HepG2 (cell line): ENCODE data around the gene APOLD1. TPM values are rescaled to one million over a fixed set of nuclear protein-coding genes. Genes with fewer than 3 reads are reported as not detected.

Source experiments
- BCL3 ChIP-seq: sonication (generic); formaldehyde crosslinking; IDR thresholded peaks from 2 replicates; pipeline ENCODE4 v1.5.1; 2020; ENCODE audit warnings: mild to moderate bottlenecking, missing genetic modification reagents, moderate library complexity
- CERS6 ChIP-seq: sonication (generic); formaldehyde crosslinking; IDR thresholded peaks from 2 replicates; pipeline ENCODE4 v1.5.0; 2020; ENCODE audit warnings: missing genetic modification reagents
- HOXA3 ChIP-seq: sonication (generic); formaldehyde crosslinking; IDR thresholded peaks from 2 replicates; pipeline ENCODE4 v1.5.0; 2020; ENCODE audit warnings: missing genetic modification reagents
- NFE2L2 ChIP-seq: fragments of 150-350 bp; IDR thresholded peaks from 2 replicates; pipeline ENCODE4 v1.6.1; 2014; ENCODE audit warnings: low read length
- NFIC ChIP-seq: IDR thresholded peaks from 2 replicates; pipeline ENCODE4 v1.6.1; 2012; ENCODE audit warnings: mild to moderate bottlenecking, low read length, inconsistent platforms
- PBX3 ChIP-seq: sonication (generic); formaldehyde crosslinking; IDR thresholded peaks from 2 replicates; pipeline ENCODE4 v1.8.1; 2023; ENCODE audit warnings: missing genetic modification reagents, inconsistent platforms, borderline replicate concordance
- PHF21A ChIP-seq: sonication (generic); formaldehyde crosslinking; IDR thresholded peaks from 2 replicates; pipeline ENCODE4 v1.5.0; 2020; ENCODE audit warnings: mild to moderate bottlenecking, missing genetic modification reagents
- RELA ChIP-seq: sonication (generic); formaldehyde crosslinking; IDR thresholded peaks from 2 replicates; pipeline ENCODE4 v1.4.0; 2020; ENCODE audit warnings: missing genetic modification reagents
- SOX5 ChIP-seq: IDR thresholded peaks from 2 replicates; pipeline ENCODE4 v1.6.1; 2016; ENCODE audit warnings: borderline replicate concordance
- TEAD3 ChIP-seq: optimal IDR thresholded peaks from 2 replicates; pipeline ENCODE3; 2016; ENCODE audit warnings: borderline replicate concordance
- ZBTB2 ChIP-seq: sonication (generic); formaldehyde crosslinking; IDR thresholded peaks from 2 replicates; pipeline ENCODE4 v1.8.0; 2022; ENCODE audit warnings: low read depth, missing genetic modification reagents
- ZBTB3 ChIP-seq: sonication (generic); formaldehyde crosslinking; IDR thresholded peaks from 2 replicates; pipeline ENCODE4 v1.4.0; 2020; ENCODE audit warnings: low read depth, mild to moderate bottlenecking, moderate library complexity, missing genetic modification reagents, borderline replicate concordance
- ZFP82 ChIP-seq: sonication (generic); formaldehyde crosslinking; IDR thresholded peaks from 2 replicates; pipeline ENCODE4 v1.5.1; 2020; ENCODE audit warnings: mild to moderate bottlenecking, missing genetic modification reagents, borderline replicate concordance
- ZFY ChIP-seq: sonication (generic); formaldehyde crosslinking; IDR thresholded peaks from 2 replicates; pipeline ENCODE4 v1.4.0; 2020; ENCODE audit warnings: missing genetic modification reagents
- ZNF260 ChIP-seq: sonication (generic); formaldehyde crosslinking; IDR thresholded peaks from 2 replicates; pipeline ENCODE4 v1.4.0; 2020; ENCODE audit warnings: missing genetic modification reagents, low read depth, mild to moderate bottlenecking, borderline replicate concordance
- ZNF276 ChIP-seq: sonication (generic); formaldehyde crosslinking; IDR thresholded peaks from 2 replicates; pipeline ENCODE4 v1.4.0; 2020; ENCODE audit warnings: mild to moderate bottlenecking, low read depth, missing genetic modification reagents
- ZNF766 ChIP-seq: sonication (generic); formaldehyde crosslinking; IDR thresholded peaks from 2 replicates; pipeline ENCODE4 v1.5.0; 2020; ENCODE audit warnings: missing genetic modification reagents, borderline replicate concordance
- ZNF891 ChIP-seq: sonication (generic); formaldehyde crosslinking; IDR thresholded peaks from 2 replicates; pipeline ENCODE4 v1.5.0; 2020; ENCODE audit warnings: mild to moderate bottlenecking, missing genetic modification reagents
- ZSCAN30 ChIP-seq: sonication (generic); formaldehyde crosslinking; IDR thresholded peaks from 2 replicates; pipeline ENCODE4 v1.5.0; 2020; ENCODE audit warnings: mild to moderate bottlenecking, missing genetic modification reagents
- ZUFSP ChIP-seq: sonication (generic); formaldehyde crosslinking; IDR thresholded peaks from 2 replicates; pipeline ENCODE4 v1.9.0; 2021; ENCODE audit warnings: missing genetic modification reagents, mild to moderate bottlenecking, borderline replicate concordance
- polyA plus RNA-seq, 8 experiments: library from polyadenylated mRNA; depleted of rRNA in 3 of 8; stranded (reverse) in 7 of 8; unstranded in 1 of 8; fragments of >200 nt; fragmentation: Illumina TruSeq in 4 of 8; extraction: Trizol in 4 of 8; gene quantifications; 2 replicates each; pipeline versions ENCODE4 v1.2.1 to v1.2.3, GENCODE V29; 2011 to 2016; ENCODE audit warnings: low read depth in 4 of 8, missing spikeins in 1 of 8, mixed read lengths in 1 of 8; ENCODE audit not compliant: insufficient read depth in 1 of 8
- total RNA-seq, 5 experiments: library from RNA; depleted of rRNA; stranded (reverse); fragments of >200 nt; fragmentation: Illumina TruSeq; extraction: Trizol; gene quantifications; 2 replicates each; pipeline ENCODE4 v1.2.3, GENCODE V29; 2016; ENCODE audit warnings: low read depth in 1 of 5

The APOLD1 gene
- total and polyA plus RNA-seq, 2 of the 13 experiments (the other 11 are each of a cell fraction or from before 2014, with no cell fraction given), result 0.20 to 0.84 TPM

- TF ChIP-seq ZUFSP (CRISPR knock-in tag), result no peak
- TF ChIP-seq PBX3 (CRISPR knock-in tag), result 0 out of 2 replicates have a peak, but pooled peaks have one; percentile 72
- peak; percentile 24 for TF ChIP-seq TEAD3
- TF ChIP-seq NFIC, result no peak
- TF ChIP-seq ZNF891, result 0 out of 2 replicates have a peak, but pooled peaks have one; percentile 46
- TF ChIP-seq BCL3 (CRISPR knock-in tag), result peak; percentile 88
- TF ChIP-seq SOX5 (CRISPR knock-in tag), result no peak
- no peak for TF ChIP-seq PHF21A (CRISPR knock-in tag)
- no peak for TF ChIP-seq RELA (CRISPR knock-in tag)
- no peak for TF ChIP-seq ZNF260
- peak; percentile 80; the same call in 1 of the 2 replicates for TF ChIP-seq CERS6
- no peak for TF ChIP-seq ZNF276 (CRISPR knock-in tag)
- peak; percentile 45; the same call in 1 of the 2 replicates for TF ChIP-seq HOXA3 (CRISPR knock-in tag)
- peak; percentile 88 for TF ChIP-seq ZFY (CRISPR knock-in tag)
- TF ChIP-seq ZBTB3 (CRISPR knock-in tag), result 0 out of 2 replicates have a peak, but pooled peaks have one; percentile 47
- no peak for TF ChIP-seq ZSCAN30 (CRISPR knock-in tag)
- peak; percentile 75 for TF ChIP-seq ZBTB2 (CRISPR knock-in tag)
- no peak for TF ChIP-seq NFE2L2
- TF ChIP-seq ZNF766 (CRISPR knock-in tag), result no peak
- TF ChIP-seq ZFP82 (CRISPR knock-in tag), result no peak; the same call in 1 of the 2 replicates
These were observed 1.5 kb downstream of the APOLD1 start (continued) for GRCh38 chr12:12786706-12787601.
